ENCODE results near the gene FGFRL1. TPM values are rescaled to one million over a fixed set of nuclear protein-coding genes. Genes with fewer than 3 reads are reported as not detected.

FGFRL1 gene
- total RNA-seq, 1 donor from 2014 or later: 22.4 TPM

DNA sequence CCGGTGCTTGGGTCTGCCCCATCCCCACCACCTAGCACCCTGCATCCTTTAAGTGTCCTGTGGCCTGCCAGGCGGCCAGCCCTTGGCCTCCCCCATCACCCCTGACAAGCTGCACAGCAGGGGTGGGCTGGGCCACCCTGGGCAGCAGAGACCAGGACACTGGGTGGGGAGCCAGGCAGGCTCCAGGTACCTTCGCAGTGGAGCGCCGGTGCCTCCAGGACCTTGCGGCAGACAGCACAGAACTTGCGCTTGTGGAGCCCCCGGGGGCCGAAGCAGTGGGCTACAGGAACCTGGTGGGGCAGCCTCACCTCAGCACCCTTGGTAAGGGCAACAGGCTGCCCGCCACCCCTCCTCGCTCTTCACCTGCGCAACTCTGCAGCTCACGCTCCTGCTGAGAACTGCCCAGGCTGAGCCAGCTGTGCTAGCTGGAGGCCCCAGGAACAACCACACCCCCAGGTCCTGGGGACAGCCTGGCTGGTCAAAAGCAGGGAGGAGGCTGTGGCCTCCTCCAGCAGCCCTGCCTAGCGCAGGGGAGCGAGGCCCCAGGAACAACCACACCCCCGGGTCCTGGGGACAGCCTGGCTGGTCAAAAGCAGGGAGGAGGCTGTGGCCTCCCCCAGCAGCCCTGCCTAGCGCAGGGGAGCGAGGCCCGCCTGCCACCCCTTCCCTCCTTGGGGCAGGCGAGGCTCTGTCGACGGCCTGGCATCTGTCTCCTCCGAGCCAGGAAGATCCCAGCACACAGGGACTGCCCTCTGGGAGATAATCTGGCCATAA, 42.6 kb upstream of the FGFRL1 start:
- H3K9me3 ChIP-seq (replicated peaks): no peaks in the 10 kb centered on the region
- H3K4me3 ChIP-seq: no peak overlapping the region
- peaks cover 38% of the 10 kb centered on the region for H3K4me1 ChIP-seq
- peaks cover 14% of the 10 kb centered on the region for H3K27me3 ChIP-seq (ENCODE audit: low read depth)
- no peak overlapping the region for H3K27ac ChIP-seq (replicated peaks)
- no peak for DNase-seq
- peaks cover 25% of the 10 kb centered on the region for H3K36me3 ChIP-seq
- intact Hi-C loops (cut with micrococcal nuclease): no loop called here
- TF ChIP-seq, protein P1, sequence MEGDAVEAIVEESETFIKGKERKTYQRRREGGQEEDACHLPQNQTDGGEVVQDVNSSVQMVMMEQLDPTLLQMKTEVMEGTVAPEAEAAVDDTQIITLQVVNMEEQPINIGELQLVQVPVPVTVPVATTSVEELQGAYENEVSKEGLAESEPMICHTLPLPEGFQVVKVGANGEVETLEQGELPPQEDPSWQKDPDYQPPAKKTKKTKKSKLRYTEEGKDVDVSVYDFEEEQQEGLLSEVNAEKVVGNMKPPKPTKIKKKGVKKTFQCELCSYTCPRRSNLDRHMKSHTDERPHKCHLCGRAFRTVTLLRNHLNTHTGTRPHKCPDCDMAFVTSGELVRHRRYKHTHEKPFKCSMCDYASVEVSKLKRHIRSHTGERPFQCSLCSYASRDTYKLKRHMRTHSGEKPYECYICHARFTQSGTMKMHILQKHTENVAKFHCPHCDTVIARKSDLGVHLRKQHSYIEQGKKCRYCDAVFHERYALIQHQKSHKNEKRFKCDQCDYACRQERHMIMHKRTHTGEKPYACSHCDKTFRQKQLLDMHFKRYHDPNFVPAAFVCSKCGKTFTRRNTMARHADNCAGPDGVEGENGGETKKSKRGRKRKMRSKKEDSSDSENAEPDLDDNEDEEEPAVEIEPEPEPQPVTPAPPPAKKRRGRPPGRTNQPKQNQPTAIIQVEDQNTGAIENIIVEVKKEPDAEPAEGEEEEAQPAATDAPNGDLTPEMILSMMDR (IDR thresholded peaks at IDR 0.05; ENCODE audit: borderline replicate concordance): no peak

DNA sequence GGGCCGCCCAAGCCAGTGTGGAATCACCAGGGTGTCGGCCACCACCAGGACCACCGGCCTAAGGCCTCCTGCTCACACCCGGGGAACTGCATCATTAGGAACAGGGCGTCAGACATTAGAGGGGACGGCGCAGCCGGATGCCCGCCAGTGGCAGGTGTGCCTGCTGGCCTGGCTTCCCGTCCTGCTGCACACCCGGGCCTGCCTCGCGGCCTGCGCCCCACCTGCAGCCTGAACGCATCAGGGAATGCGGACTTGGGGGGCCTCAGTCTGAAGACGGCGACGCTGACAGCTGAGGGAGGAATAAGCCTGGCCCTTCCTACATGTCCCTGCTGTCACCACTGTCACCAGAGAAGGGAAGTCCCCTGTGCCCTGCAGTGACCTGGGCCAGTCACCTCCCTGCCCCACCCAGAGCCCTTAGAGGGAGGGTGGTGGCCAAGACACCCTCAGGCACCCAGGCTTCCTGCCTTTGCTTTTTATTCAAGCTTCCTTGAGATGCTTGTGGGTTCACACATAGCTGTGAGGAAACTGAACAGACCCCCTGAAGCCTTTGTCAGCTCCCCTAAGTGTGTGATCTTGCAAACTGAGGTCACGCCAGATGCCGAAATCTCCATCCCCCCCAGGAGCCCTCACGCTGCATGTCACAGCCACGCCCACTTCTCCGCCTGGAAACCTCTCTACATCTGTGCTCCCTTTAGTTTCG, 41.2 kb upstream of the FGFRL1 start:
- no peak overlapping the region for H3K27ac ChIP-seq (replicated peaks)
- H3K4me3 ChIP-seq: no peak overlapping the region
- TF ChIP-seq, protein P1 (IDR thresholded peaks at IDR 0.05; ENCODE audit: borderline replicate concordance): no peak
- H3K9me3 ChIP-seq (replicated peaks): no peaks in the 10 kb centered on the region
- no peak for DNase-seq
- peaks cover 14% of the 10 kb centered on the region for H3K27me3 ChIP-seq (ENCODE audit: low read depth)
- H3K4me1 ChIP-seq: peaks cover 42% of the 10 kb centered on the region
- intact Hi-C loops (cut with micrococcal nuclease): no loop called here
- peaks cover 20% of the 10 kb centered on the region for H3K36me3 ChIP-seq

DNA sequence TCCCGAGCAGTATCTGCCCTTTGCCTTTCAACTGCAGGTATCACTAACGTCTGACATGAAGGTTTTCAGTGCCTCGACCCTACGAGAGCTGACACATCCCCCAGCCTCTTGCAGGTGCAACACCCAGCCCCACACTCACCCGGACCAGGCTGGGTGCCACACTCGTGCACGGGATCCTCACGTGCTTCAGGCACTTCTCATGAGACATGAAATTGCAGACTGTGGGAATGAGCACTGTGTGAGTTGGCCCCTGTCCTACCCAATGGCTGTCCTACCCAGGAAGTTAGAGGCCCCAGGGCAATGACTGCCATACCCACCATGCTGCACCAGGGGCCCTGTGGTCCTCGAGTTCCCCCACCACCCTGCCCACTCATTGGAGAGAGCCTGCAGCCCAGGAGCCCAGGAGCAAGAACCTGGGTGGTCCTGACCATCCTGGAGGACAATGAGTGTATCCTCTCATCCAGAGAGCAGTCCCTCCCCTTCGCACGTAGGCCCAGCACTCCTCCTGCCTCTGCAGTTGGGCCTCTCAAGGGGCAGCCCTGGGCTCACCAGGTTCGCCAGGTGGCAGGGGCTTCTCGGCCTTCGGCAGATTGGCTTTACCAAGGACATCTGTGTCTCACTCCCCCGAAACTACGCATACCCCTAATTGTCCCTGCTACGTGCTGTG, 40.4 kb upstream of the FGFRL1 start:
- H3K4me1 ChIP-seq: peaks cover 42% of the 10 kb centered on the region
- peaks cover 14% of the 10 kb centered on the region for H3K27me3 ChIP-seq (ENCODE audit: low read depth)
- peaks cover 12% of the 10 kb centered on the region for H3K36me3 ChIP-seq
- intact Hi-C loops (cut with micrococcal nuclease): no loop called here
- no peak overlapping the region for H3K27ac ChIP-seq (replicated peaks)
- no peak for DNase-seq
- TF ChIP-seq, protein P1 (IDR thresholded peaks at IDR 0.05; ENCODE audit: borderline replicate concordance): no peak
- no peaks in the 10 kb centered on the region for H3K9me3 ChIP-seq (replicated peaks)
- no peak overlapping the region for H3K4me3 ChIP-seq

DNA sequence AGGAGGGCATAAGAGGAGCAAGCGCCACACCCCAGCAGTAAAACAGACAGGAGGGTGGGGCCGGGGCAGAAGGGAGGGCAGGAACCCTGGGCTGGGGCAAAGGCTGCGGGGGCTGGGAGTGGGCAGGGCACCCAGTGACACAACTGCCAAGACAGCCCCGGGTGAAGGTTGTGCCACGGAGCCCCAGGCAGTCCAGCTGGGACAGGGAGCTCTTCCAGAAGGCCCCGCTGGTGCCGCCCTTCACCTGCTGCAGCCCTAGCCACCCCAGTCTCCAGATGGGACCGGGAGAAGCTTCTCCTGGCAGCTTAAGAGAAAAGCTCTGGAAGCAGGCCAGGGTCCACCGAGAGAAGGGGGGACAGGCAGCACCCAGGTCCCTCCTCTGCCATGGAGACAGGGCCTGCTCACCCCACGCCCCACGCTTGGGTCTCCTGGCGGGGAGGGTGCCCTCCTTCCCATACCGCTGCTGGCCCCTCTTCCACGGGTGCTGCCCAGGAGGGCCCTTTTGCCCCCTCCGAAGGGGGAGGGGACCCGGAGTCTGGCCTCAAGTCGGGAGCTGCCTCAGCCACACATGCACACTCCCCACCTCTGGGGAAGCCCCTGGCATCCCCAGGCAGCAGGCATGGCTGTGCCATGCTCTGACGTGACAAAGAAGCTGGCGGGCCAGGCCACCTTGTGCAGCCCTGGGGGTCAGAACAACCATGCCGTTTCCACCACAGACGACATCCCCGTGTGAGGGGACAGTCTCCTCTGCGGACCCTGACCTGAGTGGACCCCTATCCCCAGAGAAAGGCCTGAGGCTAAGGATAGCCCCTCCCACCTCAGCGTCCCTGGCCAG, 39.5 kb upstream of the FGFRL1 start:
- H3K27ac ChIP-seq (replicated peaks): no peak overlapping the region
- intact Hi-C loops (cut with micrococcal nuclease): no loop called here

More for the DNA sequence above, 39.5 kb upstream of the FGFRL1 start:
- Histone ChIP-seq H3K4me3 (peak overlapping the region; percentile 90), H3K9me3 (replicated peaks) (no peaks in the 10 kb centered on the region), H3K36me3 (peaks cover 3% of the 10 kb centered on the region), H3K4me1 (peaks cover 42% of the 10 kb centered on the region), H3K27me3 (ENCODE audit: low read depth) (peaks cover 14% of the 10 kb centered on the region)
- no peak for DNase-seq
- TF ChIP-seq, protein P1 (IDR thresholded peaks at IDR 0.05; ENCODE audit: borderline replicate concordance): no peak
